ENCODE measurements around the gene SUGP2.
"Not testable (repeated sequence)": the region's sequence is repeated elsewhere in the genome, so short reads cannot be mapped to it uniquely, and the experiment has no call there.

The SUGP2 gene

GRCh38 chr19:19028526-19028925 lies 4.8 kb downstream of the SUGP2 start:
- FAIRE-seq, result no peak

DNA sequence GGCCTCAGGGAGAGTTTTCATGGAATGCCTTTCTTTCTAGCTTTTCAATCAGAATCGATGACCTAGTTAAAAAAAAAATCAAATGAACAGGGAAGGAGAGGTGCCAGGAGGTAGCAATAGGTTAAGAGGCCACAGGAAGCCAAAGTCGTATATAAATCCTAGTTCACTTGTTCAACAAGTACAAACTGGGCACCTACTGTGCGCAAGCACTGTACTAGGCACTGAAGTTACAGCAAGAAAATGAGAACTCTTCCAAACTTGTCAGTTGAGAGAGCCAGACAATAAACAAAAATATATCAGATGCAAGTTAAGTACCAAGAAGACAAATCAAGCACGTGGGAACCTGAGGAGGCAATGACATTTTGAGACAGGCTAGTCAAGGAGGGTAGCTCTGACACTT lies 6.1 kb downstream of the SUGP2 start:
- no peak for FAIRE-seq

GRCh38 chr19:19026299-19026971 lies 6.9 kb downstream of the SUGP2 start:
- no peak for FAIRE-seq

DNA sequence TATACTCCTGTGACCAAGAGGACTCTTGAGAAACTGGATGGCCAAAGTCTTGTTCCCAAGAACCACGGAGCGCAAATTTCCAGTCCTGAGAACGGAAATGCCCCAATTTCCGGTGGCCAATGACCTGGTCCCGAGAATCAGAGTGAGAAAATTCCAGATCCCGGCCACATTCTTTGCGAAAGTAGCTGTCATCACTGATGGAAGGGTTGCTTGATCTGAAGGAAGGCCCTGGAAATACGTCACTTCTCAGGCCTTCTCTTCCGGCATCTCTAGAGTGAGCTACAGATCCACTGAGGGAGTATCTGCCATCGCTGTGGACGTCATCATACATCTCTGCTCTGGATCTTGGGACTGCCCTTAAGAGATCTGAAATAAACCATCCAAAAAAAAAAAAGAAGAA lies 7.5 kb downstream of the SUGP2 start:
- FAIRE-seq, result no peak

DNA sequence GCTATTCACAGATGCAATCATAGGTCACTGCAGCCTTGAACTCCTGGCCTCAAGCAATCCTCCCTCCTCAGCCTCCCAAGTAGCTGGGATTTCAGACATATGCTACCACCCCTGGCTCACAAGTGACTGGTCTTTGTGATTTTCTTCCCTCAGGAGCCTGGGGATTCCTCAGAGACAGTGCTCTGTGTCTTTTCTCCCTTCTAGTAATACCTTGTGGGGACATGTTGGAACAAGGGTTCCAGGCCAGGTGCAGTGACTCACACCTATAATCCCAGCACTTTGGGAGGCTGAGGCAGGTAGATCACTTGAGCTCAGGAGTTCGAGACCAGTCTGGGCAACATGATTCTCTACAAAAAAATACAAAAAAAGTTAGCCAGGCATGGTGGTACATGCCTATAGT lies 9.9 kb downstream of the SUGP2 start:
- FAIRE-seq, result not testable (repeated sequence)

GRCh38 chr19:19022380-19022961 lies 10.8 kb downstream of the SUGP2 start:
- FAIRE-seq, result no peak

GRCh38 chr19:19021115-19021514 lies 12.2 kb downstream of the SUGP2 start:
- no peak for FAIRE-seq

GRCh38 chr19:19010551-19010950 lies 22.8 kb downstream of the SUGP2 start:
- FAIRE-seq, result no peak

- FAIRE-seq, result no peak
These were observed 23.4 kb downstream of the SUGP2 start for GRCh38 chr19:19009951-19010350.

GRCh38 chr19:19006213-19006612 lies 27.1 kb downstream of the SUGP2 start:
- no peak for FAIRE-seq

- no peak for FAIRE-seq
These were observed 29.2 kb downstream of the SUGP2 start for GRCh38 chr19:19004144-19004543.

DNA sequence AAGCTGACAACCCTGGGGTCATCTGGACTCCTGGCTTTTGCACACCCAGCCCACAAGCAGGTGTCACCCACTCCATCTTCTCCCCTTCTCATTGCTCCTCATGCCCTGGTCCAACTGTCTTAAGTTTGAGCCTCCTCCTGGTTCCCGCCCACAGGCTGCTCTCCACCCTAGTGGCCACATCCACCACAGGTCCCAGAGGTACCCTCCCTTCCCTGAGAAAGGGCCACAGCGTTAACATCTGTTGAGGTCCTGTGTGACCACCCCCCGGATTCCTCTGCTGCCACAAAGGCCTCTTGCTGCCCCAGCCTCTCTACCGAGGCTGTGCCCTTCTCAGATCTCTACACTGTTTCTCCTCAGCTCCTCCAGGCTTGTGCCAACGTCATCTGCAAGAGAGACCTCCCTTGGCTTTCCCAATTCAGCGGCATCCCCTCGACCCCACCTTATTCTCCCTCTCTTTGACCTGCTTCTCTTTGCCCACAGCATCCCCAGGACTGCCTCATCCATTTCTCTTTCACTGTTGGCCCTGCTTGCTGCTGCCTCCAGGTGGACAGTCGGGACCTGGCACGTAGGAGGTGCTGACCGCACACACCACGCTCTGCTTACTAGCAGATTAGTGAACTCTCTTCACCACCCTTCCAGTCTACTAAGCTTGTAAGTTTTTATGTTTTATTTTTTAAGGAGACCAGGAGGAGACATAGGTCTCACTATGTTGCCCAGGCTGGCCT lies 33.3 kb downstream of the SUGP2 start:
- no peak for FAIRE-seq

GRCh38 chr19:18999016-18999758 lies 34.1 kb downstream of the SUGP2 start:
- FAIRE-seq, result no peak

GRCh38 chr19:18998276-18998675 lies 35.0 kb downstream of the SUGP2 start:
- FAIRE-seq, result no peak

DNA sequence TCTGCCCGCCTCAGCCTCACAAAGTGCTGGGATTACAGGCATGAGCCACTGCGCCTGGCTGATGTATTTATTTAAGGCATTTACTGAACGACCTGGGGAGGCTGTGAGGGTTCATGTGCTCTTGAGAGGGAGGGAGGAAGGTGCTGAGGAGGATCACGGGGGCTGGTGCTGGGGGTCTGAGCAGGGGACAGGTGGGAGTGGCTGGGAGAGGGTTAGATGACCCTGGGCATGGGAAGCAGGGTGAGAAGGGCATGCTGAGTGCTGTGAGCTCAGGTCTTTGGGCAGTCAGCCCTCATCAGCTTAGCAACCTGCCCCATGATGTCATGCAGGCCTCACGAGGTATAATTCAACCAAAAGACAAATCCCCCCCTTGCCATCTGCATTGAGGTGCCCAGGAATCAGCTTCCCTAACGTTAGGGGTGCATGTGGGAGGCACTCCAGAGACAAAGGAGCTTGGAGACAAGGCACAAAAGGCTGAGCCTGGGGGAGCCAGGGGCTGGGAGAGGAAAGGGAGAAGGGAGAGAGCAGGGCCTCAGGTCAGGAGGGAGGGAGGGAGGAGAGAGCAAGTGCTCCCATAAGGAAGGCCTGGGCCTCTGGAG lies 36.4 kb downstream of the SUGP2 start:
- FAIRE-seq, result no peak

- no peak for FAIRE-seq
These were observed 37.0 kb downstream of the SUGP2 start for GRCh38 chr19:18996351-18996750.

- FAIRE-seq, result no peak
These were observed 37.5 kb downstream of the SUGP2 start for GRCh38 chr19:18995804-18996241.

DNA sequence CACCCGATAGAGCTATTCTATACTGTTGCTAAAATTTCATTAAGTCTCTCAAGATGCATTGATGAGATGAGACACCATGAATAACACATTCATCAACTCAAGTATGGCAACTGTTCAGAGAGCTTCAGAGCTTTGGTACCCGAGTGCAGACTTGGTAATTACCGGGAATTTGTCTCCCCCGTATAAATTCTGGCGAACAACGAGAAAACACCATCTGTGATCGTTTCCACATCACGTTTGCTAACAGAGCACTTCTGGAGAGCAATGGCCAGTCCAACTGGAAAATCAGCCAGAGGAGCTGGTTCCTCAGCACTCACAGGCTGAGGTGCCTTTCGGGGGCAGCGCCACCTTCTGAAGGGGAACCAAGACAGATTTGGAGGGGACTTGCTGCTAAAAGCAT lies 40.2 kb downstream of the SUGP2 start:
- no peak for FAIRE-seq

GRCh38 chr19:18992696-18993095 lies 40.6 kb downstream of the SUGP2 start:
- FAIRE-seq, result no peak

DNA sequence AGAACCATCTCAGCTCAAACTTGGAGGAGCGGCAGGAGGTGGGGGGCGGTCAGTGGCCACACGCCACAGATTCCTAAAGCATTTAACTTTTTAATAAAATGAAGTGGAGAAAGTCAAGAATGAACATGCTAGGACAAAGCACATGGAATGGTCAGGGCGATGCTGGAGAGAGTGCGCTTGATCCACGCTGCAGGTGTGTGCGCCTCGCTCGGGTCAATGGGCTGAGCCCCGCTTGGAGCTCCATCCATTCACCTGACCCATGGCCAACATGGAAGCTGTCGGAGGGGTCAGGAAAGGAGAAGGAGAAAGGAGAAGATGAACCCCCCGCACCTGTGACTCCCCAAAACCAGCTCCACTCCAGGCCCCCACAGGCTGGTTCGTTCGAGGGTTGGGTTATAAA lies 41.8 kb downstream of the SUGP2 start:
- FAIRE-seq, result no peak

GRCh38 chr19:18991006-18991405 lies 42.3 kb downstream of the SUGP2 start:
- no peak for FAIRE-seq

DNA sequence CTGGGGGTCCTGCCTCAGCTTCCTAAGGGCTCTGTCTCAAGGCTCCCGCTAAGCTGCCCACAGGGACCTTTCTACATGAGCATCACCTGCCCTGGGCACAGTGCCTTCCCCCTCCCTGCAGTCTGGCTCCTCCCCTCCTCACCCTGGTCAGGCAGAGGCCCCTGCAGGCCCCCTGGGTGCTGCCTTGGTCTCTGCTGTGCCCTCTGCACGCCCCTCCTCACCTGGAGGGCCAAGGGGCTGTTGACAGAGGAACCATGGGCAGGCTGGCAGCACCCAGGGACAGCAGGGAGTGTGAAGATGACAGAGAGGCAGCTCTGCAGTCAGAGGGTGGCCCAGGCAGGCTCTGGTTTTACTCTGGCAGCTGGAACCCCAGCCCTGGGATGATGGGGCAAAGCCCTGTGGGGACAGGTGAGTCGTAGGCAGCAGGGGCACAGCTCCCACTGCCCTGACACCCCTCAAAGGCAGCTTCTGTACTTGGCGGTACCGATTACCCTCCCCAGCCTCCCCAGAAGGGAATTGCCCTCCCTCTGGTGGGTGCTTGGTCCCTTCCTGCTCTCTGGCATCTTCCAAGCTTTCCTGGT lies 43.1 kb downstream of the SUGP2 start:
- FAIRE-seq, result no peak

GRCh38 chr19:18989316-18989715 lies 44.0 kb downstream of the SUGP2 start:
- no peak for FAIRE-seq

Measured in endometrium (tissue), 2 donors.